Activated naive CD8-positive, alpha-beta T cell (primary cell): ENCODE measurements around the gene SLC6A9.

ENCODE experiments used
- H3K27ac Mint-ChIP-seq: one replicate; pipeline ENCODE4 v1.8.0; 2021; ENCODE audit warnings: mixed read lengths
- H3K27me3 Mint-ChIP-seq: one replicate; pipeline ENCODE4 v1.8.0; 2021; ENCODE audit warnings: mixed read lengths
- H3K36me3 Mint-ChIP-seq: one replicate; pipeline ENCODE4 v1.8.0; 2021; ENCODE audit warnings: mixed read lengths
- H3K4me1 Mint-ChIP-seq: one replicate; pipeline ENCODE4 v1.8.0; 2021; ENCODE audit warnings: low read depth, mixed read lengths
- H3K4me3 Mint-ChIP-seq: one replicate; pipeline ENCODE4 v1.8.0; 2021; ENCODE audit warnings: mild to moderate bottlenecking, mixed read lengths
- H3K9me3 Mint-ChIP-seq: one replicate; pipeline ENCODE4 v1.8.0; 2021; ENCODE audit warnings: low read depth, mixed read lengths

Gene SLC6A9

GRCh38 chr1:43980255-43981134 is 50.8 kb downstream of the SLC6A9 start:
- H3K27me3 Mint-ChIP-seq: no peaks in the 10 kb centered on the region
- H3K4me3 Mint-ChIP-seq: peak overlapping the region; percentile 93
- H3K27ac Mint-ChIP-seq: peak overlapping the region; percentile 80
- no peaks in the 10 kb centered on the region for H3K9me3 Mint-ChIP-seq
- peaks cover 38% of the 10 kb centered on the region for H3K4me1 Mint-ChIP-seq
- peaks cover 16% of the 10 kb centered on the region for H3K36me3 Mint-ChIP-seq

DNA sequence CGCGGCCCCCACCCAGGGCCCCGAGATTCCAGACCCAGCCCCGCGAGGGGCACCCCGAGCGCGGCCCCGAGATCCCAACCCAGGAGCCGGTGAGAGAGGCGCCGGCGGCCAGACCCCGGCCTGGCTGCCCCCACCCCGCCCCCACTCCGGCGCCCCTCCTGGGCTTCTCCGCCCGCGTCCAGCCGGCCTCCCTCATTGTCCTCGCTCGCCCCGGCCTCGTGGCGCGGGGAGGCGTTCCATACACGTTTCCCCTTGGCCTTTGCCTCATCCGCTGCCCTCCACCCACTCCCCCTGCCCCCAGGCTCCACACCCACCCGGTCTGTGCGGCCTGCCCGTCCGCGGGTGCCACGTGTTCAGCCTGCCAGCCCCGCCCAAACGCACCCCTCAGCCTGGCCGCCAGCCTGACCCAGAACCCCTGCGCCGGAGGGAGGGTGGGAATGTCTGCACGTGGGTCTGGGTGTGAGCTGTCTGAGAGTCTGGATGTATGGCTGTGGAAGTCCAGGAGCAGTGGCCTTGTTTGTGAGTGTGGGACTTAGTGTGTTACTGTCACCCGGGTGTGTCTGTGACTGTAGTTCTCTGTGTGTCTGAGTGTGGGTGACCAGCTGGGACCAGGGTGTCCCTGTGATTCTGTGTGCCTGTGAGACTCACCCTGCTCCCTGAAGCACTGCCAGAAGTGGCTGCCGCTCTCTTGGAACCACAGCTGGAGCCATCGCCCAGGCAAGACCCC is 51.6 kb downstream of the SLC6A9 start:
- Mint-ChIP-seq H3K36me3 (peaks cover 16% of the 10 kb centered on the region), H3K9me3 (no peaks in the 10 kb centered on the region), H3K27me3 (no peaks in the 10 kb centered on the region), H3K27ac (peak overlapping the region; percentile 80), H3K4me3 (peak overlapping the region; percentile 93), H3K4me1 (peaks cover 38% of the 10 kb centered on the region)

DNA sequence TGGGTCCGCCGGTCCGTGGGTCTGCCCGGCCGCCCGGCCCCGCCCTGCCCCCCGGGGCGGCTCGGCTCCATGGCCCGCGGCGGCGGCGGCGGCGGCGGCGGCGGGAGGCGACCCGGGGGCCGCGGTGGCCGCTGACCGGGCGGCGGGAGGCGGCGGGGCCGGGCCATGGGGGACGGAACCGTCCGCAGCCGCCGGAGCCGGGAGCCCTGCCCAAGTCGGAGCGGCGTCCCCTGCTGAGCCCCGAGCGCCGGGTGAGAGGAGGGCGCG is 52.1 kb downstream of the SLC6A9 start:
- Mint-ChIP-seq H3K4me3 (no peak overlapping the region), H3K36me3 (peaks cover 16% of the 10 kb centered on the region), H3K27ac (no peak overlapping the region), H3K27me3 (no peaks in the 10 kb centered on the region), H3K9me3 (no peaks in the 10 kb centered on the region), H3K4me1 (peaks cover 41% of the 10 kb centered on the region)

- peaks cover 20% of the 10 kb centered on the region for H3K36me3 Mint-ChIP-seq
- H3K4me3 Mint-ChIP-seq: peak within 1 kb of the TSS; percentile 93
- H3K4me1 Mint-ChIP-seq: peaks cover 46% of the 10 kb centered on the region
- H3K27ac Mint-ChIP-seq: peak within 1 kb of the TSS; percentile 80
- no peaks in the 10 kb centered on the region for H3K27me3 Mint-ChIP-seq
- H3K9me3 Mint-ChIP-seq: no peaks in the 10 kb centered on the region
Measured at GRCh38 chr1:43978551-43979260, 52.6 kb downstream of the SLC6A9 start, which contains the start of gene B4GALT2. B4GALT2 (plus strand) TSS chr1:43979210; CDS start chr1:43981161, 1,951 bp downstream.

- Mint-ChIP-seq H3K27ac (no peak overlapping the region), H3K27me3 (no peaks in the 10 kb centered on the region), H3K4me1 (peaks cover 50% of the 10 kb centered on the region), H3K36me3 (peaks cover 25% of the 10 kb centered on the region), H3K9me3 (no peaks in the 10 kb centered on the region), H3K4me3 (peak overlapping the region; percentile 89)
Measured at GRCh38 chr1:43978264-43978550, 53.1 kb downstream of the SLC6A9 start.

DNA sequence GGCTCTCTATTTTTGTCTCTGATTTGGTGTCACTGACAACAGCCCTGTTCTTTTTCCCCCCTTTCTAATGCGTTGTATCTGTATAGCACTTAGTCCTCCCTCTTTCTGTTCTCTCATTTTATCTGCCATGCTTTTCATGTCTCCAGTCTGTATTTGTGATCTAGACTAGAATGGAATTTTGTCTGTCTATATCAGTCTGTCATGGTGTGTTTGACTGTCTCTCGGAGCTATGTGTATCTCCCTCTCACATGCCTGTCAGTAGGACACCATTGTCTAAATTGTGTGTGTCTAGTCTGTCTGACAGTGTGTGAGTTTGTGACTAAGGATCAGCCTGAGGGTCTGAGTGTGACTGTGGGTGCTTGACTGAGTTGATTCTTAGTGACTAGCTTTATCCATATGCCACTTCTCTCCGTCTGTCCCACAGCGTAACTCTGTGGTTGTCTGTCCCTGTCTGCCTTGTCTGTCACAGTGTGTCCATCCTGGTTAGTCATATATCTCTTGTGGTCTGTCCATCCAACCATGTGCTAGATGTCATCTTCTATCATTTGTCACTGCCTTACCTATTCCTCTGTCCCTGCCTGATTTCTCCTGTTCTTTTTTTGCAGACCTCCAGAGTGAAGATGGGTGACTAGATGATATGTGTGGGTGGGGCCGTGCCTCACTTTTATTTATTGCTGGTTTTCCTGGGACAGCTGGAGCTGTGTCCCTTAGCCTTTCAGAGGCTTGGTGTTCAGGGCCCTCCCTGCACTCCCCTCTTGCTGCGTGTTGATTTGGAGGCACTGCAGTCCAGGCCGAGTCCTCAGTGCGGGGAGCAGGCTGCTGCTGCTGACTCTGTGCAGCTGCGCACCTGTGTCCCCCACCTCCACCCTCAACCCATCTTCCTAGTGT is 53.6 kb downstream of the SLC6A9 start:
- Mint-ChIP-seq H3K27me3 (no peaks in the 10 kb centered on the region), H3K27ac (no peak overlapping the region), H3K9me3 (no peaks in the 10 kb centered on the region), H3K4me1 (peaks cover 53% of the 10 kb centered on the region), H3K36me3 (peaks cover 29% of the 10 kb centered on the region), H3K4me3 (peak overlapping the region; percentile 89)

GRCh38 chr1:43976890-43977289 is 54.4 kb downstream of the SLC6A9 start:
- Mint-ChIP-seq H3K9me3 (no peaks in the 10 kb centered on the region), H3K36me3 (peaks cover 26% of the 10 kb centered on the region), H3K4me1 (peaks cover 53% of the 10 kb centered on the region), H3K4me3 (peak overlapping the region; percentile 89), H3K27ac (no peak overlapping the region), H3K27me3 (no peaks in the 10 kb centered on the region)

DNA sequence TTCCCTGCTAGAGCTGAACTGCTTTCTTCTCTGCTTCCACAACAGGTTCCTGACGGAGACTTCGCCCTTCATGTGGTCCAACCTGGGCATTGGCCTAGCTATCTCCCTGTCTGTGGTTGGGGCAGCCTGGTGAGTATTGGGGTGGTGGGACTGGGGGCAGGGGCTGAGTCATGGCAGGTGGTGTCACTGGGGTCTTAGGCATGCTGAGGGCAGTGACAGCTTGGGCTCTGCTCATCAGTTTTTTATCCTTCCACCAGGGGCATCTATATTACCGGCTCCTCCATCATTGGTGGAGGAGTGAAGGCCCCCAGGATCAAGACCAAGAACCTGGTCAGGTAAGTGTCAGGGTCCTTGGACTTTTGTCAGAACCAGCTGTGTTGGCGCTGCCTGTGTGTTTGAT is 55.2 kb downstream of the SLC6A9 start:
- no peaks in the 10 kb centered on the region for H3K27me3 Mint-ChIP-seq
- peaks cover 55% of the 10 kb centered on the region for H3K4me1 Mint-ChIP-seq
- H3K9me3 Mint-ChIP-seq: no peaks in the 10 kb centered on the region
- peak overlapping the region; percentile 89 for H3K4me3 Mint-ChIP-seq
- peaks cover 26% of the 10 kb centered on the region for H3K36me3 Mint-ChIP-seq
- H3K27ac Mint-ChIP-seq: peak overlapping the region; percentile 79

- no peaks in the 10 kb centered on the region for H3K27me3 Mint-ChIP-seq
- H3K4me1 Mint-ChIP-seq: peaks cover 56% of the 10 kb centered on the region
- peak overlapping the region; percentile 89 for H3K4me3 Mint-ChIP-seq
- H3K27ac Mint-ChIP-seq: peak overlapping the region; percentile 79
- H3K9me3 Mint-ChIP-seq: no peaks in the 10 kb centered on the region
- peaks cover 26% of the 10 kb centered on the region for H3K36me3 Mint-ChIP-seq
Measured at GRCh38 chr1:43975249-43975961, 55.9 kb downstream of the SLC6A9 start.

GRCh38 chr1:43974443-43975248 is 56.6 kb downstream of the SLC6A9 start, which contains the start of gene ATP6V0B:
ATP6V0B (plus strand) TSS chr1:43974960; CDS start chr1:43975041, 81 bp downstream.
- Mint-ChIP-seq H3K4me1 (peaks cover 56% of the 10 kb centered on the region), H3K36me3 (peaks cover 28% of the 10 kb centered on the region), H3K9me3 (no peaks in the 10 kb centered on the region), H3K4me3 (peak within 1 kb of the TSS; percentile 89), H3K27me3 (no peaks in the 10 kb centered on the region), H3K27ac (peak within 1 kb of the TSS; percentile 97)

DNA sequence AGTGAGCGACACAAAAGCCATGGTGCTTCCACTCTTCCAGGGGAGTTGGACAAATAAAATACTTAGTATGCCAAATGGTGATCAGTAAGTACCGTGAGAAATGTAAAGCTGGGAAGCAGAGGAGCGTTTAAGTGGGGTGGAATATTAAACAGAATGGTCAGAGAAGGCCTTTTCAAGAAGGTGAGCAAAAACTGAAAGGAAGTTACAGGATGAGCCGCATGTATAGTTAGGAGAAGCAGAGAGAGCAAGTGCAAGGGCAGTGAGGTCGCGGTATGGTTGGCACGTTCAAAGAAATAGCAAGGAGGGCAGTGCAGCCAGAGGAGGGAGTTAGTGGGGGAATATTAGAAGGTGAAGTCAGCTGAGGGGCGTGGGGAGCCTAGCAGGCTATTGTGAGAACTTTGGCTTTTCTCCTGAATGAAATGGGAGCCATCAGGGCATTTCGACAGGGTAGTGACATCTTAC is 57.2 kb downstream of the SLC6A9 start:
- no peaks in the 10 kb centered on the region for H3K9me3 Mint-ChIP-seq
- H3K4me1 Mint-ChIP-seq: peaks cover 58% of the 10 kb centered on the region
- peak overlapping the region; percentile 89 for H3K4me3 Mint-ChIP-seq
- H3K27ac Mint-ChIP-seq: peak overlapping the region; percentile 97
- H3K27me3 Mint-ChIP-seq: no peaks in the 10 kb centered on the region
- H3K36me3 Mint-ChIP-seq: peaks cover 28% of the 10 kb centered on the region

- Mint-ChIP-seq H3K4me3 (peak overlapping the region; percentile 97), H3K27me3 (no peaks in the 10 kb centered on the region), H3K9me3 (no peaks in the 10 kb centered on the region), H3K36me3 (peaks cover 22% of the 10 kb centered on the region), H3K4me1 (peaks cover 36% of the 10 kb centered on the region), H3K27ac (no peak overlapping the region)
Measured at GRCh38 chr1:43971336-43971980, 59.8 kb downstream of the SLC6A9 start.

- Mint-ChIP-seq H3K27ac (peak overlapping the region; percentile 91), H3K27me3 (no peaks in the 10 kb centered on the region), H3K4me1 (peaks cover 30% of the 10 kb centered on the region), H3K36me3 (peaks cover 22% of the 10 kb centered on the region), H3K4me3 (peak overlapping the region; percentile 97), H3K9me3 (no peaks in the 10 kb centered on the region)
Measured at GRCh38 chr1:43970911-43971310, 60.4 kb downstream of the SLC6A9 start.
